GM21423 (cell line): Measurements from ENCODE around the gene KRAS.
A peak's percentile ranks its signal among the peaks of the same experiment; 100 is the strongest.

Experiments
- ATAC-seq: cut with Tn5 transposase; IDR thresholded peaks from one replicate; pipeline ENCODE4 v1.9.1; 2021; ENCODE audit warnings: mild to moderate bottlenecking, moderate library complexity; ENCODE audit not compliant: unreplicated experiment

KRAS gene

DNA sequence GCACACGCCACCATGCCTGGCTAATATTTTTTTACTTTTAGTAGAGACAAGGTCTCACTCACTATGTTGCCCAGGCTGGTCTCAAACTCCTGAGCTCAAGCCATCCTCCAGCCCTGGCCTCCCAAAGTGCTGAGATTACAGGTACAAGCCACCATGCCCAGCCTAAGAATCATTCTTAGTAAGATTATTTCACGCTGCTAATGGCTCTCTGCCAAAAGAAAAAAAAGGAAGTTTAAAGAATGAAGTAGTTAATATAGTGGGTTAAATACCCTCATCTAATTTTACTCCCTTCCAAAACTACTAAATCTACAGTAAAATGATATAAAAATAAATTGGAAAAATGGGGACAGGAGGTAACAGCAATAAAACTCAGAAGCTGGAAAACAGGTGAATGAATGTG lies 53.1 kb downstream of the KRAS start:
- ATAC-seq = no peak

DNA sequence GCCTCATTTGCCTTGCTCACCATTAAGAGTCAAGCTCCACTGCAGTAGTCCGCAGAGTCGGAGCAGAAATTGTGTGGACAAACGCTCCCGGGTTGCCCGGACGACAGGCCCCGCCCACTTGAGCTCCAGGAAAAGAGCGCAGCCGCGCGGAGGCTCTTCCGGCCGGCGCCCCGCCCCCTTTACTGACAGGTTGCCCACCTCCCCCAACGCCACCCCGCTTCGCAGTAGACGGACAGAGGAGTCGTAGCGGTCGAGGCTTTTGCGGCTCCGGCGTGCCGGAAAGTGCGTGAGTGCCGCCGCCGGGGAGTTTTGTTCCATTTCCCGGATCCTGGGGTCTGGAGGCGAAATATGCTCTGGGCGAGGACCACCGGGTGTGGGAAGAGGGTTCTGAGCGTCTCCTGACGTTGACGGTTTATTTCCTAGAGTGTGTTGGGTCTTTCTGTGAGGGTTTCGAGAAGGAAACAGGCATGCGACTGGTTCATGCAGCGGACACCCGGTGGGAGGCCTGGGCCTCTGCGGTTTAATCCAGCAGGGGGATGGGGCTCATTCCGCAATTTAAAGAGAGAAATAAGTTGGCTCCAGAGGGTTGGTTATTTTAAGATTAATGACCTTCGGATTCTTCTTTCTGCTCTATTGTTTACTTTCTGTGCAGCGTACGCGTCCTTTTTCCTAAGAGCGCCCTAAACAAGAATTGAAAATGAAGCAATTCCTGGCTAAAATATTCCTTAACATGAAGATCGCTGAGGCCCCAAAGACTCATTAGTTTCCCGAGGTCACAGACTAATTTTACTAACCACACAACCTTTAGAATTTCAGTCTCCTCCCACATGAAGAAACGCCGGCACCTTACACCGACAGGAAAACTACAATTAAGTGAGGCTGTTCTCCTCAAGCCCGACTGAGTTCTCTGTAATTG lies 55.4 kb downstream of the KRAS start, which contains the start of the genes DNAI7 and ETFRF1:
TSS of gene DNAI7 (minus strand) at position 105 of the 916 bp plus-strand sequence. CDS start at position 23, 82 bp downstream.
TSS of gene ETFRF1 (plus strand) at position 182 of the 916 bp plus-strand sequence. CDS start 8,720 bp downstream, outside the sequence.
- ATAC-seq = peak; percentile 95

DNA sequence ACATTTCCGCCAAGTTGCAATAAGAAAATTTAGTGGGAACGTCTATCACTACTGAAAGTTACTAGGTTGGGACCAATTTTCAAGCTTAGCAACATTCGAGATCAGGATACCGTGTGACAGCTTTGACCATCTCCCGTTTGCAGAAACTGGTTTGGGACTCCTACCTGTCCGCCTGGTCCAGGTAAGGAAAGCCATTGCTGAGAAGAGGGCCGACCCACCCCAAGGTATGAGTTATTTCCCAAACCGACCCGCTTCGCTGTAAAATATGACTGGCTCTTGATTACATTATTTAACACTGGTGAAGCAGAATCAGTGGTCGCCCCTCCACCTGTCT lies 56.0 kb downstream of the KRAS start:
- no peak for ATAC-seq

DNA sequence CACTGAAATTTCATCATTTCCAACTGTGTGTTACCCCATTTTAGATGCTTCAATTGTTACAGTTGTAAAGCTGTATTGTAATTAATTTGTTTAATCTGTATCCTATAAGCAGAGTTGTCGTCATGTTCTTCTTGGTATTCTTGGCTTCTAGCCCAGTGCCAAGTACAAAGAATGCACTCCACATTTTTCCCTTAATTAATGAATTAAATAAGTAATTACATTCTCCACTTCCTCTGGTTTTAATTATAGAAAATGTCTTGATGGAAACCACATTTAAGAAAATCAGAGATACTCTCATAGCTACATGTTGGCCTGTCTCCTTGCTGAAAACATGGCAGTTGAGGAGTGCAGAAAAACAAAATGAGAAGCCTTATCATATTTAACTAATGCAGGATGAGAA lies 56.5 kb downstream of the KRAS start:
- ATAC-seq = no peak

DNA sequence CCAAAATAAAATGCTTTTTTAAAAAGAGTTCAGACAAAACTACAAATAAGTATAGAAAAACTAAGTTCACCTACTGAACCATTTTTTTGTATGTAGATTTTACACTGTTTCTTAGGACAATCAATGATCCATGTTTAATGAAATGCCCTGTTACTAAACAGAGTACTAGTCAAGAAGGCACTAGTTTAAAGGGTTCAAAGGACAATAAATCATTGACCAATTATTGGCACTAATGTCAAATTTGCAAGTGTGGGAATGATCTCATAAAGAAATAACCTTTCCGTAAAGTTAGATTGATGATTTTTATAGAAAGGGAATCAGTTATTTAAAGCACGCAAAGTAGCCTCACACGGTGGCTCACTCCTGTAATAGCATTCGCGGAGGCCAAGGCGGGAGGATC lies 59.9 kb downstream of the KRAS start:
- ATAC-seq = no peak

DNA sequence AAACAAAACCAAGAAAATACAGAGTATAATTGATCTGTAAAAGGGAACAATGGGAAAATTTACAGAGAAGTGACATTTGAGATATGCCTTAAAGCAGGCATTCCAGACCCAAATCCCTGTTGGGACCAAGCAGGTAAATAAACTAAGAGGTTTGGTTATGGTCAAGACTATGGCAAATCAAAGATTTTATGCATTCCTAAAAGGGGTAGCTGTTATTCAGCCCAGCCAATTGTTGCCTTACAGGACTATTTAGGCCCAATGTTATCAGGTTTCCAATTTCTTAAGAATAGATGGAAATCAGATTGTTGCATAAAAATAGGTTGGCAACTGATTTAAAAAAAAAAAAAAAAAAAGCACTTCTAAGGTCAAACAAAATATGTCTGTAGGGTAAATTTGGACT lies 61.1 kb downstream of the KRAS start:
- ATAC-seq = no peak

DNA sequence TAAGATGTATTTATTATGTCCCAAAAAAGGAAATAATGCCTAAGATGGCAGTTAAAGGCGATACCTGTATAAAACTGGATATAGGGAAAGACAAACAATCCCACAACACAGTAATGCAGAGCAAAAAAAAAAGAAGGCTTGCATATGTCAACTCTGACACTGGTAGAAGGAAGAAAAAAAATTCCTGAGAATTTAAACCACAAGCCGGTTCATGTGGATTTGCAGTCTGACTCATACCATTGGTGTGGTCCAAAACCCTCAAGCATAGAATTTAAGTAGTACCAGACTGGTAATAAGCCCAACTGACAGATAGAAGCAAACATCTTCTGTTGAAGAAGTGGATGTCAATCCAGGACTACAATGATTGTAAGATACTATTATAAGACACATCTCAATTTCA lies 62.9 kb downstream of the KRAS start:
- ATAC-seq = no peak

DNA sequence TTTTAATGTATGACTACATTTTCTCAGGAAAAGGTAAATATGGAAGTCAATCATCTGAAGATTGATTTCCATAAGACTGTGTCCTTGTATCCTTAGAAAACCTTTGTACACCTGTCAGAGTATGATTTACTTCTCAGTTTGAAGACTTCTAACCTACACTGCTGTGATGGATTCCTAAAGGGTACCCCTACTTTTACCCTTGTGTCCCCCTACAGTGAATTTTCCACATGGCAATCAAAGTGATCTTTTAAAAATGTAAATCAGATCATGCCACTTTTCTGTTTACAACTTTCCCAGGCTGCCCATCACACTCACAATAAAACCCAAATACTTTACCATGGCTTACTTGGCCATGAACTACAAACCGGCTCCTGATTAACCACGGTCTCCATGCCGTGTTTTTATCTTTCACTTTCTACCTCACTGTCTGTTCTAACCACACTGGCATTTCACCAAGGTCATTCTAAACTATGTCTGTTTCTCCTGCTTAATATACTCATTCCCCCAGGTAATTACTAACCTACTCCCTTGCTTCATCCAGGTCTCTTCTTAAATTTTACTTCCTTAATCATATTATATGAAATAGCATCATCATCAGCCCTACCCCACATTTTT lies 63.8 kb downstream of the KRAS start:
- peak; percentile 87 for ATAC-seq

DNA sequence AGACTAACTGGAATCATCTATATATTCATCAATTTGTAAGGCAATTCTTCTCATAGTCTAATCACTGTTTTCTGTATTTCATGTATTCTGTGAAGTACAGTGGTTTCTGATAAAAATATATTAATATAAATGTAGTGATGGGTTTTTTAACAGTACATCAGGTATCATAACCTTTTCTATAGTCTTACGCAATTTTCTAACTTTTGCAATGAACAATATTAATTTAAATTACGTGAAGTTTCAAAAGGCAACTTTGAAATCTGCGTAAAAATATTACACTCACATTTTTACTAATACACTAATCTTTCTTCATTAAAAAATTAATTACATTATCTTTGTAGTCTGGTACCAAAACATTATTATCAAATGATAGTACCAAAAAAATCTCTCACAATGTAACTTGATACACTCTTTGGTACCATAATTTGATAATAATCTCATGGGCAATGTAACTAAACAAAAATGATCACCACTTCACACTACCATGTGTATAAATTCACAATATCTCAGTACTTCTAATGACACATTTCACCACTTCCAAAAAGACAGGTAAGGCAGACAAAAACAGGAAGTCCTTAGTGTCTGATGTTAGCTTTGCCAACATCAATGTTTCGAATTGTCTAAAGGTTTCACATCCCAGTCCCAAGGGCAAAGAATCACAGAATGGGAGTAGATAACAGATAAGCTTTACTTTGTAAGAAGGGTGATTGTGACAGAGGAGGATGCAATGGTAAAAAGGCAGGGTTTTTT lies 64.5 kb downstream of the KRAS start:
- peak; percentile 63 for ATAC-seq

DNA sequence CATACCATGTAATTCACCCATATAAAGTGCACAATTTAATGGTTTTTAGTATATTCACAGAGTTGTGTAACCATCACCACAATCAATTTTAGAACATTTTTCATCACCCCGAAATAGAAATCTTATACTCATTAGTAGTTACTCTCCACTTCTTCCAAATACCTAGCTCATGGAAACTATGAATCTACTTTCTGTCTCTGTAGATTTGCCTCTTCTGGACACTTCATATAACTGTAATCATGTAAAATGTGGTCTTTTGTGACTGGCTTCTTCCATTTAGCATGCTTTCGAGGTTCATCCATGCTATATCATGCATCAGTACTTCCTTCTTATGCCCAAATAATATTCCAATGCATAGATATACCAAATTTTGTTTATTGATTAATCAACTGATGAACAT lies 66.6 kb downstream of the KRAS start:
- ATAC-seq = no peak

DNA sequence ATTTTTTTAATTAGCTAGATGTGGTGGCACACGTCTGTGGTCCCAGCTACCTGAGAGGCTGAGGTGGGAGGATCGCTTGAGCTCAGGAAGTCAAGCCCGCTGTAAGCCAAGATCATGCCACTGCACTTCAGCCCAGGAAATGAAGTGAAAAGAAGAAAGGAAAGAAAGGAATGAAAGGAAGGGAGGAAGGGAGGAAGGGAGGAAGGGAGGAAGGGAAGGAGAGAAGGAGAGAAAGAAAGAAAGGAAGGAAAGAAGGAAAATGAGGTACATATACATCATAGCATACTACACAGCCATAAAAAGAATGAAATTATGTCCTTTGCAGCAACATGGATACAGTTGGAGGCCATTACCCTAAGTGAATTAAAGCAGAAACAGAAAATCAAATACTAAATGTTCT lies 68.0 kb downstream of the KRAS start:
- no peak for ATAC-seq

DNA sequence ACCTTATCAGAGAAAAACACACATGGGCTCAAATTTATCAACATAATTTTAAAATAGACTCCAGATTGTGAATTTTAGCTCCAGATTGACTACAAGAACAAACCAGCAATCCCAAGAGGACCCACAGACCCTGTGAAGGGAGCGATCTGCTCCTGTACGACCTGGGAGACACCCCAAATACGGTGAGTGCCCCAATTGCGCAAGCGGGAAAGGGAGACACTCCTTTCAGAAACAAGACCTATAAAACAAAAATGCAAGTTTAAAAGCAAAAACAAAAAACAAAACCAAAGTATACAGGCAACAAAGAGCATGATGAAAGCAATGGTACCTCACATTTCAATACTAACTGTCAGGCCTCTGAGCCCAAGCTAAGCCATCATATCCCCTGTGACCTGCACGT lies 87.9 kb downstream of the KRAS start:
- ATAC-seq = no peak

DNA sequence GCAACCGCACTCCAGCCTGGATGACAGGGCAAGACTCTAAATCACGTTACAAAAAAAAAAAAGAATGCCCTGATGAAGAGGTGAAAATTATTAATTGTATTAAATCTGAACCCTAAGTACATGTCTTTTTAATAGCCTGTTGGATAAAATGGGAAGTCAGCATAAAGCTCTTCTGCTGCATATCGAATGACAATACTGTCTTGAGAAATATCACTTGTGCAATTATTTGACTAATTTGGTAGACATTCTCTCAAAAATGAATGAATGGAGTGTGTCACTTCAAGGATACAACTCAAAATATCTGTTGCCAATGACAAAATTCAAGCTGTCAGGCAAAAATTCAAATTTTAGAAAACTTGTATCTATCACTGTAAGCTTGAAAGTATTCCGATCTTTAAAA lies 94.7 kb downstream of the KRAS start:
- ATAC-seq = no peak

DNA sequence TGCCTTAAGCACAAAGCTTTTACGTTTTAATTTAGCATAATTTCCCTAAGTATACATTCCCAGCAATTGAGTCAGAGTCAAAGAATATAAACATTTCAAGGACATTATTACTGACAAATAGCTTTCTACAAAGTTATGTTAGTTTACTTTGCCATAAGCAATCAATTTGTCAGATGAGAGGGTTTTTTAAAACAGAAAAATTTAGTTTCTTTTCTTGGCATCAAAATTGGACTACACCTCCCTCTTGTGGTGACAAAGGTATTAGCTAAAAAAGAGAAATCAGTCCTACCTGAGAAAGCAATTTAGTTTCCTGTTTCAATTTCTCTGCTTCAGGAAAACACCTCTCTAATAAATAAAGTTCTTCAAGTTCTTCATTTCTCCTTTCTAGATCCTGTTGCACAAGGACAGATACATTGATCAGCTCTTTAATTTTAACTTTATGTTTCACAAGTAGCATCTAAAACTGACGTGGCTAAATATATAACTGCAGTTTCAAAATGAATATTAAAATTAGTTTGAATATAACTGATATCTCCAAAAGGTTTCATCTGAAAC lies 95.6 kb downstream of the KRAS start:
- ATAC-seq = no peak
